ENCODE measurements around the gene MEX3D. TPM values are rescaled to one million over a fixed set of nuclear protein-coding genes. Genes with fewer than 3 reads are reported as not detected.

The MEX3D gene
- total RNA-seq, 1 experiment from 2014 or later = 26.0 TPM

GRCh38 chr19:1577929-1578618 lies 9.9 kb upstream of the MEX3D start:
- Histone ChIP-seq H3K27me3 (no peaks in the 10 kb centered on the region), H3K36me3 (peaks cover 3% of the 10 kb centered on the region), H3K9me3 (no peaks in the 10 kb centered on the region), H3K4me3 (no peak overlapping the region)
- no peak for DNase-seq

GRCh38 chr19:1577090-1577928 lies 9.2 kb upstream of the MEX3D start:
- Histone ChIP-seq H3K4me3 (no peak overlapping the region), H3K27me3 (no peaks in the 10 kb centered on the region), H3K36me3 (peaks cover 3% of the 10 kb centered on the region), H3K9me3 (no peaks in the 10 kb centered on the region)
- no peak for DNase-seq

- no peak for DNase-seq
- Histone ChIP-seq H3K27me3 (no peaks in the 10 kb centered on the region), H3K36me3 (peaks cover 3% of the 10 kb centered on the region; the same call in 1 of the 2 replicates), H3K9me3 (no peaks in the 10 kb centered on the region), H3K4me3 (no peak overlapping the region)
Measured at GRCh38 chr19:1576242-1577089, 8.3 kb upstream of the MEX3D start.

- no peak overlapping the region for H3K4me3 ChIP-seq
- no peak for DNase-seq
- H3K36me3 ChIP-seq = 0 out of 2 replicates have a peak, but pooled peaks cover 2% of the 10 kb centered on the region
- H3K9me3 ChIP-seq = no peaks in the 10 kb centered on the region
- no peaks in the 10 kb centered on the region for H3K27me3 ChIP-seq
Measured at GRCh38 chr19:1575323-1576241, 7.5 kb upstream of the MEX3D start.

- H3K9me3 ChIP-seq = no peaks in the 10 kb centered on the region
- DNase-seq = no peak
- no peaks in the 10 kb centered on the region for H3K27me3 ChIP-seq
- no peaks in the 10 kb centered on the region for H3K36me3 ChIP-seq
- no peak overlapping the region for H3K4me3 ChIP-seq
Measured at GRCh38 chr19:1574354-1575136, 6.4 kb upstream of the MEX3D start.

- Histone ChIP-seq H3K9me3 (no peaks in the 10 kb centered on the region), H3K4me3 (no peak overlapping the region), H3K36me3 (no peaks in the 10 kb centered on the region), H3K27me3 (no peaks in the 10 kb centered on the region)
- DNase-seq = no peak
Measured at GRCh38 chr19:1572795-1573194, 4.7 kb upstream of the MEX3D start.

GRCh38 chr19:1571358-1571757 lies 3.2 kb upstream of the MEX3D start:
- Histone ChIP-seq H3K36me3 (no peaks in the 10 kb centered on the region), H3K27me3 (no peaks in the 10 kb centered on the region), H3K9me3 (no peaks in the 10 kb centered on the region), H3K4me3 (no peak overlapping the region)
- no peak for DNase-seq

- Histone ChIP-seq H3K9me3 (no peaks in the 10 kb centered on the region), H3K36me3 (no peaks in the 10 kb centered on the region), H3K27me3 (no peaks in the 10 kb centered on the region), H3K4me3 (no peak overlapping the region)
- no peak for DNase-seq
Measured at GRCh38 chr19:1570836-1571235, 2.7 kb upstream of the MEX3D start.

- no peak for DNase-seq
- Histone ChIP-seq H3K36me3 (no peaks in the 10 kb centered on the region), H3K9me3 (no peaks in the 10 kb centered on the region), H3K27me3 (no peaks in the 10 kb centered on the region), H3K4me3 (no peak overlapping the region)
Measured at GRCh38 chr19:1569997-1570396, 1.9 kb upstream of the MEX3D start.

GRCh38 chr19:1567848-1568227 lies 287 bp downstream of the MEX3D start:
- no peaks in the 10 kb centered on the region for H3K36me3 ChIP-seq
- no peak for DNase-seq
- no peaks in the 10 kb centered on the region for H3K27me3 ChIP-seq
- no peak overlapping the region for H3K4me3 ChIP-seq
- H3K9me3 ChIP-seq = no peaks in the 10 kb centered on the region

- DNase-seq = peak; percentile 17
- Histone ChIP-seq H3K27me3 (no peaks in the 10 kb centered on the region), H3K9me3 (no peaks in the 10 kb centered on the region), H3K4me3 (peak overlapping the region; percentile 54), H3K36me3 (no peaks in the 10 kb centered on the region)
Measured at GRCh38 chr19:1567116-1567847, 843 bp downstream of the MEX3D start.

GRCh38 chr19:1566392-1567115 lies 1.6 kb downstream of the MEX3D start:
- H3K4me3 ChIP-seq = peak overlapping the region; percentile 54
- H3K36me3 ChIP-seq = no peaks in the 10 kb centered on the region
- H3K27me3 ChIP-seq = no peaks in the 10 kb centered on the region
- H3K9me3 ChIP-seq = no peaks in the 10 kb centered on the region
- peak; percentile 61 for DNase-seq

GRCh38 chr19:1563251-1563650 lies 4.9 kb downstream of the MEX3D start:
- Histone ChIP-seq H3K27me3 (no peaks in the 10 kb centered on the region), H3K36me3 (no peaks in the 10 kb centered on the region), H3K4me3 (no peak overlapping the region), H3K9me3 (no peaks in the 10 kb centered on the region)
- no peak for DNase-seq

GRCh38 chr19:1561236-1561842 lies 6.8 kb downstream of the MEX3D start:
- DNase-seq = no peak
- Histone ChIP-seq H3K9me3 (no peaks in the 10 kb centered on the region), H3K4me3 (no peak overlapping the region), H3K36me3 (no peaks in the 10 kb centered on the region), H3K27me3 (no peaks in the 10 kb centered on the region)
